Ovary (tissue), 9 donors: ENCODE data around the gene RAB14. TPM values are rescaled to one million over a fixed set of nuclear protein-coding genes. Genes with fewer than 3 reads are reported as not detected.

ENCODE experiments used
- DNase-seq, 5 donors: peaks; one replicate each; pipeline ENCODE4 v3.0.0-alpha.2; 2019 to 2020
- H3K27ac ChIP-seq, 2 donors: fragments of 200-600 bp; one replicate each; pipeline versions ENCODE4 v1.5.1 to v1.8.0; 2019 to 2022
- H3K27me3 ChIP-seq: fragments of 200-600 bp; one replicate; pipeline ENCODE4 v1.8.0; 2022
- H3K36me3 ChIP-seq: fragments of 200-600 bp; sonication (generic); one replicate; pipeline ENCODE4 v1.5.1; 2019
- H3K4me1 ChIP-seq: one replicate; pipeline ENCODE4 v1.8.1; 2013; ENCODE audit warnings: mild to moderate bottlenecking, moderate library complexity; ENCODE audit not compliant: insufficient read depth
- H3K4me3 ChIP-seq: fragments of 200-600 bp; sonication (generic); one replicate; pipeline ENCODE4 v1.5.1; 2017
- H3K9me3 ChIP-seq, 2 donors: fragments of 200-600 bp in 1 of 2; sonication (generic) in 1 of 2; one replicate each; pipeline versions ENCODE4 v1.5.1 to v1.8.1; 2013 to 2019; ENCODE audit warnings: mild to moderate bottlenecking in 1 of 2, moderate library complexity in 1 of 2
- EP300 ChIP-seq: sonication (generic); formaldehyde crosslinking; IDR thresholded peaks from one replicate; pipeline ENCODE4 v1.6.1; 2017; ENCODE audit warnings: antibody characterized with exemption
- POLR2A ChIP-seq: fragments of 450-650 bp; IDR thresholded peaks from one replicate; pipeline ENCODE4 v1.6.1; 2017; ENCODE audit warnings: antibody characterized with exemption, mild to moderate bottlenecking, moderate library complexity
- WGBS, 3 donors: extraction: QIAGEN DNeasy Blood & Tissue Kit in 1 of 3; methylation state at CpG; one replicate each; pipeline versions ENCODE4 v1.1.5 to v1.1.7; 2013 to 2017; 5-methylcytosine and 5-hydroxymethylcytosine counted together
- intact Hi-C, 4 donors: fragments of 100-400 bp; cut with DNase I; formaldehyde crosslinking; loops; one replicate each; pipeline versions ENCODE4 v1.11.0 to v1.15.1; 2022 to 2023
- polyA plus RNA-seq, 2 donors: library from polyadenylated mRNA; stranded (reverse); fragments of 200-250 nt in 1 of 2; fragments of 350-450 nt in 1 of 2; fragmentation: Illumina TruSeq in 1 of 2; extraction: RNeasy Lipid Tissue Mini Kit (QIAGEN cat#74804) in 1 of 2; gene quantifications; one replicate each; pipeline ENCODE4 v1.2.3, GENCODE V29; 2013 to 2014
- total RNA-seq, 7 donors: library from RNA; depleted of rRNA in 2 of 7; stranded (reverse); fragments of >200 nt in 2 of 7; fragmentation: NEBNext Ultra II Directional in 3 of 7; extraction: Animal tissue kit (Norgen Biotek cat#: 25700) in 3 of 7; gene quantifications; one replicate each; pipeline versions ENCODE4 v1.1.0 to v1.2.4, GENCODE V29; 2016 to 2023
- TF ChIP-seq, protein P1 (sequence below), 3 donors: fragments of 450-650 bp in 2 of 3; fragments of 200-600 bp in 1 of 3; IDR thresholded peaks; one replicate each; pipeline versions ENCODE4 v1.5.1 to v1.8.0; 2016 to 2022; ENCODE audit warnings: antibody characterized with exemption in 3 of 3, mild to moderate bottlenecking in 1 of 3
- donor health status: DM: no; HTN: no; CAD: no; lungs with moderate emphysema.
- donor health status: DM: no; HTN: no; CAD: no.
- donor health status: Bipolar disorder and iron deficiency.
- donor health status: DM: yes; HTN: yes; CAD: no.
- donor health status: DM: no; HTN: no; CAD: no.
- donor health status: DM: yes; HTN: yes; CAD: no.

The RAB14 gene
- total and polyA plus RNA-seq, 9 donors: 22.9 to 96.6 (median 57.1) TPM

DNA sequence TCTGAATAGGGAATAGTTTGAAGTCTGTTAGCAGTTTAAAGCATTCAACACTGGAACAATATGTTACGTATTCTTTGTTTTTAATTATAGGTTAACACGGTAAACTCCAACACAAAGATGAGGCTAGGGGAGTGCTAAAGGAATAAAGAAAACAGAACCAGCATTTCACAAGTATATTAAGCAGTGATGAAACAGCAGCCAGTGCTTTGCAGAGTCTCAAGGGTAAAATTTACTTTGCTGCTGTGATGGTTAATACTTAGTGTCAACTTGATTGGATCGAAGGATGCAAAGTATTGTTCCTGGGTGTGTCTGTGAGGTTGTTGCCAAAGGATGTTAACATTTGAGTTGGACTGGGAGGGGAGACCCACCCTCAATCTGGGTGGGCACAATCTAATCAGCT lies 36.2 kb upstream of the RAB14 start:
- Histone ChIP-seq H3K4me3 (no peak overlapping the region), H3K4me1 (peaks cover 3% of the 10 kb centered on the region), H3K36me3 (no peaks in the 10 kb centered on the region), H3K27me3 (no peaks in the 10 kb centered on the region), H3K27ac (no peak overlapping the region), H3K9me3 (no peaks in the 10 kb centered on the region)
- no peak for DNase-seq
- TF ChIP-seq POLR2A (no peak), EP300 (no peak)
- TF ChIP-seq, protein P1, sequence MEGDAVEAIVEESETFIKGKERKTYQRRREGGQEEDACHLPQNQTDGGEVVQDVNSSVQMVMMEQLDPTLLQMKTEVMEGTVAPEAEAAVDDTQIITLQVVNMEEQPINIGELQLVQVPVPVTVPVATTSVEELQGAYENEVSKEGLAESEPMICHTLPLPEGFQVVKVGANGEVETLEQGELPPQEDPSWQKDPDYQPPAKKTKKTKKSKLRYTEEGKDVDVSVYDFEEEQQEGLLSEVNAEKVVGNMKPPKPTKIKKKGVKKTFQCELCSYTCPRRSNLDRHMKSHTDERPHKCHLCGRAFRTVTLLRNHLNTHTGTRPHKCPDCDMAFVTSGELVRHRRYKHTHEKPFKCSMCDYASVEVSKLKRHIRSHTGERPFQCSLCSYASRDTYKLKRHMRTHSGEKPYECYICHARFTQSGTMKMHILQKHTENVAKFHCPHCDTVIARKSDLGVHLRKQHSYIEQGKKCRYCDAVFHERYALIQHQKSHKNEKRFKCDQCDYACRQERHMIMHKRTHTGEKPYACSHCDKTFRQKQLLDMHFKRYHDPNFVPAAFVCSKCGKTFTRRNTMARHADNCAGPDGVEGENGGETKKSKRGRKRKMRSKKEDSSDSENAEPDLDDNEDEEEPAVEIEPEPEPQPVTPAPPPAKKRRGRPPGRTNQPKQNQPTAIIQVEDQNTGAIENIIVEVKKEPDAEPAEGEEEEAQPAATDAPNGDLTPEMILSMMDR (IDR thresholded peaks at IDR 0.05): no peak
- intact Hi-C loops: no loop called here
- WGBS, 3 donors: 84 to 91% (median 89%) methylated on average over 3 of the region's 3 CpGs

DNA sequence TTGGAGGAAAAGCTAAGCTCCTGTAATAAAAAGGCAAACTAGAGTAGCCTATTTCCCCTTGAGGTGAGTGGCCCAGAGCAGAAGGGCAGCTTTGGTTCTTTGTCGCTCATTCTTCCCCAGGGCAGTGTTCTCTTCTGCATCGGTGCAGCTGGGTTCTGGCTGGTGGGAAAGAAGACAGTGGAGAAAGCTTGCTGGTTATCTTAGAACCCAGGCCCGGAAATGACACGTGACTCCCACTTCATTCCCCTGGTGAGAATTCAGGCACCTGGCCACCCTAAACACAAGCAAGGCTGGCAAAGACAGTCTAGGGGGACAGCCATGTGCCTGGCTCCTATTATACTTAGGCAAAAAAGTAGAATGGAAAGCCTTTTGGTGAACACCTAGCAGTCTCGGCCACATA lies 33.8 kb upstream of the RAB14 start:
- intact Hi-C loops: no loop called here
- Histone ChIP-seq H3K27me3 (no peaks in the 10 kb centered on the region), H3K36me3 (no peaks in the 10 kb centered on the region), H3K4me1 (peaks cover under 1% of the 10 kb centered on the region), H3K27ac (no peak overlapping the region), H3K4me3 (no peak overlapping the region), H3K9me3 (no peaks in the 10 kb centered on the region)
- no peak for DNase-seq
- 90 to 94% (median 91%) methylated on average over 5 of the region's 5 CpGs for WGBS, 3 donors
- TF ChIP-seq, protein P1 (IDR thresholded peaks at IDR 0.05): no peak
- TF ChIP-seq POLR2A (no peak), EP300 (no peak)

- DNase-seq: no peak
- H3K4me3 ChIP-seq: no peak overlapping the region
- H3K27ac ChIP-seq: no peak overlapping the region
- TF ChIP-seq EP300 (no peak), POLR2A (no peak)
- TF ChIP-seq, protein P1 (IDR thresholded peaks at IDR 0.05): no peak
- 92 to 95% (median 92%) methylated on average over 6 of the region's 6 CpGs for WGBS, 3 donors
- no peaks in the 10 kb centered on the region for H3K27me3 ChIP-seq
- intact Hi-C loops: no loop called here
- no peaks in the 10 kb centered on the region for H3K9me3 ChIP-seq
- H3K4me1 ChIP-seq: no peaks in the 10 kb centered on the region
- no peaks in the 10 kb centered on the region for H3K36me3 ChIP-seq
These were observed 33.1 kb upstream of the RAB14 start for GRCh38 chr9:121234832-121235161.

DNA sequence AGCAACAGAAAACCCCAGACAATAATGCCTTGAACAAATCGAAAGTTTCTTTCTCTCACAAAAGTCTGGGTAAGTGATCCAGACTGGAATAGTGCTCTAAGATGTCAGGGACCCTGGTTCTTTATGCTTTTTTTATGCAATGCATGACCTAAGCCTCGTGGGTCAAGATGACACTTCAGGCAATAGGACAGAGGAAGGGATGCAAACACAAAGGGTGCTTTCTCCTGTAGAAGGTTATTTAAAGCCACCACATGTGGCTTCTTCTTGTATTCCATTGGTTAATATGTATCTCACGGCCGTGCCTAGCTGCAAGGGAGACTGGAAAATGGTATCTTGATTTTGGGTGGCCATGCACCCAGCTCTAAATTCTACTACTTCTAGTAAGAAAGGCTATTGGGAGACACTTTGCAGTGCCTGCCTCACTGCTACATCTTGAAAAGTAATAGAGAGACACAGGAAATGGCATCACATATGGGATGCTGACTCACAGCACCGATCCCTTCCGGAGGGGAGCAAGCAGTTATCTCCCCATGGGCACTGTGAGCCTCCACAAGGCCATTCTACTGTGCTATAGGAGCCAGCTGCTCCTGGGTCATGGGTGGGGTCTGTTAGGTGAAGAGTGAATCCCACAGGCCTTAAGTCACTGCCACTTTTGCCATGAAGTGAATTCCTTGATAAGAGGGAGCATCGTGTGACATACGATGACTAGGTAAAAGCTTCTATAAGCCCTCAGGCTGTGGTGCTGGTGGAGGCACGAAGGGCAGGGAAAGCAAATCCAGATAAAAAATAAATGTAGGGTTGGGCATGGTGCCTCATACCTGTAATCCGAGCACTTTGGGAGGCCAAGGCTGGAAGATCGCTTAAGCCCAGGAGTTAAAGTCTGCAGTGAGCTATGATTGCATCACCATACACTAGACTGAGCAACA lies 32.5 kb upstream of the RAB14 start:
- DNase-seq: no peak
- no peaks in the 10 kb centered on the region for H3K36me3 ChIP-seq
- H3K4me1 ChIP-seq: no peaks in the 10 kb centered on the region
- WGBS, 3 donors: 87 to 90% (median 89%) methylated on average over 11 of the region's 11 CpGs
- H3K9me3 ChIP-seq: no peaks in the 10 kb centered on the region
- H3K27ac ChIP-seq: no peak overlapping the region
- intact Hi-C loops: no loop called here
- no peaks in the 10 kb centered on the region for H3K27me3 ChIP-seq
- no peak for TF ChIP-seq POLR2A
- TF ChIP-seq, protein P1 (IDR thresholded peaks at IDR 0.05): no peak
- no peak for TF ChIP-seq EP300
- no peak overlapping the region for H3K4me3 ChIP-seq
